NCI-H345 (cell line): ENCODE measurements around the gene CAPG.
"Not testable (repeated sequence)": the region's sequence is repeated elsewhere in the genome, so short reads cannot be mapped to it uniquely, and the experiment has no call there.

Source experiments
- DNase-seq: peaks from one replicate; lab custom pipeline; 2025; lab: John Stamatoyannopoulos, UW

Gene CAPG

DNA sequence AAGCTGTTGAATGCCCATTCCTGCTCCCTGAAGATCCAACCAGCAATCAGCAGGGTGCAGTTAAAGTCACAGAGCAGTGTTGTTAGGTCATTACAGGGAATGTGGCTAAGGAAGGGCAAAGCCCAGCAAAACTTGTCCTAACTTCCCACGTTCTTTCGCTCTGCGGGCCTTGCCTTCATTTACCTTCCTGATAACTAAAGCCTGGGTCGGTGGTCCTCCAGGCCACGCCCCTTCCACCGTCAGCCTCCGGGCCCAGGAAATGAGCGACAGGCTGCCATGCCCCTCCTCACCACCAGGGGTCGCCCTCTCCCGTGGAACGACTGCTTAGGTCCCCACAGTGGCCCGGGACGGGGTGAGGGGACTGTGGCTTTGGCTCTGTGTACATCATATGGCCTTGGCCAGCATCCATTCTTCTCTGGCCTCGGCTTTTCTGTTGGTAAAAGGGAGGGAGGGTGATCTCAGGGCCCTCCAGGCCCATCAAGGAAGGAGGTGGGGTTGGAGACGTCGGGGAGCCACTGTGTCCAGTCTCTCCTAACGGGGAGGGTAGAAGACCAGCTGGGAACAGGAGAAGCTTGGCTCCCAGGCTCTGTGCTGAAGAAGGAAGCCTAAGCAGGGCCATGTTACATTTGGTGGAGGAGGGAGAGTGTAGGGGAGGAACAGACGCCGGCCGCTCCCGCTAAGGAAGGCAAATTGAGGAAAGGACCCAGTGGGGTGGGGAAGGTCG lies 10.5 kb upstream of the CAPG start:
- peak; percentile 78 for DNase-seq

DNA sequence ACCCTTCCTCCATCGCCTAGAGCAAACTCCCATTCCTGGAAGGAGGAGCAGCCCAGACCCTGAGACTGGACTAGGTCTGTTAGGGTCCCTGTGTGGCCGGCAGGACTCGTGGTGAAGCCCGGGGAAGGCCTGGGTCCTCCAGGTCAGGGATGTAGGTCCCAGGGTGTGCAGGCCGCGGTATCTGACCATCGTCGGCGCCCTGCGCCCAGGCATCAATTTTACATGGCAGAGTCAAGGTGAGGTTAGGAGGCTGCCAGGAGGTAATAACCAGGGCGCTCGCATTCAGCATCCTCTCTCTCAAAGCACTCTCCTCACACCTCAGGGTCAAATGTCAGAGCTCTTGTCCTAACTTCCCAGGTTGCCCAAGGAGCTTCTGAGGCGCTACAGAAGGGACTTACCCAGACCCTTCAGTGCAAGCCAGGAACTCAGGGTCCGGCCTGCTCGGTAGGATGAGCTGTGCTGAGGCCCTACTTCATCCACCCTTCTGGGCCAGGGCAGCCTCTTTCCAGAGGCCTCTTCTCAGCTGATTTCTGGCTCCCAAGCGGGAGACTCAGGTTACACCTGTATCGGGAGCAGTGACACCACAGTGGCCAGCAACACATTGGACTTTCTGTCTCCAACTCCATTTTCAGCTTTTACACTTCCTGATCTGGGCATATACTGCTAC lies 9.0 kb upstream of the CAPG start:
- DNase-seq = no peak

DNA sequence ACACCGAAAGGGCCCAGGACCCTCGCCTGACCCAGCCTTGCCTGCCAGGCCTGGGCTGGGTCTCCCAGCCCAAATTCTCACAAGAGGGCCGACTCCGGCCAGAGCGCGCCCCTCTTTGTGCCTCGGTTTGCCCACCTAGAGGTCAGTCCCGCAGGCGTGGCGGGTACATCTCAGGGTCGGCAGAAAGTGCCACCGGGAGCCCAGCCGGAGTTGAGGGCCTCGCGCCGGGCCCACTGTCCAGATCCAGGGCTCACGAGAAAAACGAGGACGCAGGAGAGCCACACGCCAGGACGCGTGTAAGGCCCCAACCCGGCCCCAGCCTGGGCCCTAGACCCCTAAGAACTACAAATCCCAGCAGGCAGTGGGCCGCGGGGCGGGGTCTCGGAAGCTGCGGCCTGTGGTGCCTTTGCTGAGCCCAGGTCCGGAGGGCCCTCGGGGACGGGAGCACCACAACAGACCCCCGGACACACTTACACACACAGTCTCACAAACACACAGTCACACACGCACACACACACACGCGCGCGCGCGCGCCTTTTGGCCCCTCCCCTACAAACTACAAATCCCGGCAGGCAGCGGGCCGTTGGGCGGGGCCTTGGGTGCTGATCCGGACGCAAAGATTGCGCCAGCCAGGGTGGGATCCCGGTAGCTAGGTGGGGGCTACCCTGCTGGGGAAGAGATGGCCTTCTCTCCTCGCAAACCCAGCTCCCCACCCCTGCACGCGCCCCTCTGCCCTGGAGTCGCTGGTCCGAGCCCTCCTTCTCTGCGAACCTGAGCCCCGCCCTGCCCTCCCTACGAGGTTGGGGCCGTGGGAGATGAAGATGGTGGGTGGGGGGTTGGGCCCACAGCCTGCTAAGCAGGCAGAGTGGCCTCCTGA lies 8.2 kb upstream of the CAPG start, which contains the start of gene SH2D6:
TSS of gene SH2D6 (plus strand) at position 583 of the 877 bp plus-strand sequence. CDS start 10,752 bp downstream, outside the sequence.
- DNase-seq = peak; percentile 86

DNA sequence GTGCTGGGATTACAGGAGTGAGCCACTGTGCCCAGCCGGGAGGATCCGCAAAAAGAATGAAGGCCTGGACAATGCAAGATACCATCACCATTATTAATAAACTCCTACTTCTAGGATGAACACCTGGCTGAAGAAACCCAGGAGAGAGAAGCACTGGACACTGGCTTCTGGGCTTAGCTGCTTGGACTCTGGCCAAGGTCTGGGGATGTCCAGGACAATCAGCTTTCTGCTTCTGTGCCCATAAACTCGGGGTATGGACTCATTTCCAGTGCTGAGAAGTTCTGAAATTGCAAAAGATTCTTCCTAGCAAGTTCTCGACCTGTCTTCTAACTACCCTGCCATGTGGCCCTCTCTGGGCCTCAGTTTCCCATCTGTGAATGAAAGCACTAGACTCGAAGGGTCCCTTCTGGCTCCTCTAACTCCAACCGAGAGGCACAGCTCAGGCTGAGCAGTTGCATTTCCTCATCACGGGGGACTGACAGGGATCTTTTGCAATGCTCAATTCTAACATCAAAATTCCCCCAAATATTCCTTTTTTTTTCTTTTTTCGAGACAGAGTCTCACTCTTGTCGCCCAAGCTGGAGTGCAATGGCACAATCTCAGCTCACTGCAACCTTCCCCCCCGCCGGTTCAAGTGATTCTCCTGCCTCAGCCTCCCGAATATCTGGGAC lies 5.9 kb upstream of the CAPG start:
- DNase-seq = no peak

DNA sequence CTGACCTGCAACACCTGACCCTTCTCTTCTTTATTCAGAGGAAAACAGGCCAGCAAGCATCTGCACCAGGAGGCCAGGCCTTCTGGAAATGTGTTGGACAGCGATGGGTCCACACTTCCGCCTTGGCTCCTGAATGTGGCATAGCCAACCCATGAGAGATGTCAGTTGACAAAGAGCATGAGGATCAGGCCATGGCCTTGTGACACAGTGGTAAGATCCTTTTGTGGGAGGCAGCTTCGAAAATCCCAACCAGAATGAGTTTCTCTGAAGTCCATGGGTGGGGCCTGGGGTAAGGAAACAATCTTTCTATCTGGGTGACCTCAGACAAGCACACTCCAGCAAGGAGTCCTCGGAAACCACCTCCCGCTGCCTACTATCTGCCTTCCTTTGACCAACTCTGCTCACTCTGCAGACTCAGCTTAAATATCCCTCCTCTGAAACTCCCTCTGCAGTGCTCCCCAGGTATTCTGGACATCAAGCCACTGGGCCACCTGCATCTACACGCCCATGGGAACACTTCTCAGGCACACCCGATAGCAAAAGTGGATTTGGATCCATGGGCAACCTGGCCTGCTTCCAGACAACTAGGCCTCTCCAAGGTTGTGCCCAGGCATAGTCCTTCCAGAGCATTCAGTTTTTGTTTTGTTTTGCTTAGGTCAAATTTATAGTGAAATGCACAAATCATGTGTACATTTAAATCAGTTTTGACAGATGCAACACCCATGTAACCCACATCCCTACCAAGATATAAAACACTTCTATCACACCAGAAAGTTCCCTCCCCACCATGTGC lies 4.8 kb upstream of the CAPG start:
- no peak for DNase-seq

DNA sequence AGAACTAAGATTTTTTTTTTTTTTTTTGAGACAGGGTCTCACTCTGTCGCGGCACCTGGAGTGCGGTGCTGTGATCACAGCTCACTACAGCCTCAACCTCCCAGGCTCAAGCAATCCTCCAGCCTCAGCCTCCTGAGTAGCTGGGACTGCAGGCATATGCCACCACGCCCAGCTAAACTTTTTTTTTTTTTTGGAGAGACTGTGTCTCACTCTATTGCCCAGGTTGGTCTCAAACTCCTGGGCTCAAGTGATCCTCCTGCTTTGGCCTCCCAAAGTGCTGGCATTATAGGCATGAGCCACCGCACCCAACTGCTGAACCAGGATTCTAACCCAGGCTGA lies 4.2 kb upstream of the CAPG start:
- not testable (repeated sequence) for DNase-seq

DNA sequence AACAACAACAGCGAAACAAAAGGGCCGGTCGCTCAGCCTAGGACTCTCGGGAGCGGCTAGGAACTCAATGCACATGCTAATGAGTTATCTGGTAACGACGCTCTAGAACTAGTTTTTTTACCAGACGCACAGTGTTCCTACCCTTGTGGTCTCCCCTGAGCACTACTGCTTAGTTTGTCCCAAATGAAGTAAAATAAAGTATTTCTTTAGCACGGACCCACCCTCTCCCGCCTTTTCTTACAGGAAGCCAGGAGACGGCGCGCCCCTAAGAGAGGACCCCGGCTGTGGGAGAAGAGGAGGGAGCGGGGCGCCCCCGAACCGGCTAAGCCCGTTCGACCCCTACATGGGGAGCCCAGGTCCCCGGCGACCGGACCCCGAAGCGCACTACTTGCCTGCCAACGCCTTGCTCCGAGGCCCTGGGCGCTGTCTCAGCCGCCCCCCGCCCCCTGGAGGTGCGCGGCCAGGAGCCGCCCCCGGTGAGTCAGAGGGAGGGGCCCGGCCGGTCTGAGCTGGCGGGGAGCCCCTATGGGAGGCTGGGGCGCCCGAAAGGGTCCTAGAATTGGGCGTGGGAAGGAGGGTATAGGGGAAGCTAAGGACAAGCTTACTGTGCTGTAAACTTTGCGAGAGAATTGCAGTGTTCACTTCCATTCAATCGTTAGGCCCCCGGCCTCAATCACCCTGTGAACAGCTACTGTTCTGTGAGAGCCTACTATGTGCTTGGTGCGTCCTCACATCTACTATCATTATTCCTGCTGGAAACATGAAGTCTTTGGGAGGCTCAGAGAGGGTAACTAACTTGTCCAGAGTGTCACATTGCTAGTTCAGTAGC lies 3.6 kb upstream of the CAPG start:
- no peak for DNase-seq

DNA sequence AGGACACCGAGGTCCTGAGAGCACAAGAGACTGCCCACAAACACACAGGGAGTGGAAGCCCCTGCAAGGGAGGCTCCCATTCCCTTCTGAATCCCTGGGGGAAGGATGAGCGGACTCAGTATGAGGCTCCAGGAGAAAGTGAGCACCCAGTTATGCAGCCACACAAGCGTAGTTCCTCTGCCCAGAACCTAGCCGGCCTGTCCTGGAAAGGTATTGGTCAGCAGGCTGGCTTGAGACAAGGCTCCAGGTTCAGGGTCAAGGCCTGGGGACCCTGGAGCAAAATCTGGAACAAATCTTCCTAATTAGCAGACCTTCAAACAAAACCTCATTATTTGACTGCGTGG lies 1.2 kb upstream of the CAPG start:
- DNase-seq = no peak

DNA sequence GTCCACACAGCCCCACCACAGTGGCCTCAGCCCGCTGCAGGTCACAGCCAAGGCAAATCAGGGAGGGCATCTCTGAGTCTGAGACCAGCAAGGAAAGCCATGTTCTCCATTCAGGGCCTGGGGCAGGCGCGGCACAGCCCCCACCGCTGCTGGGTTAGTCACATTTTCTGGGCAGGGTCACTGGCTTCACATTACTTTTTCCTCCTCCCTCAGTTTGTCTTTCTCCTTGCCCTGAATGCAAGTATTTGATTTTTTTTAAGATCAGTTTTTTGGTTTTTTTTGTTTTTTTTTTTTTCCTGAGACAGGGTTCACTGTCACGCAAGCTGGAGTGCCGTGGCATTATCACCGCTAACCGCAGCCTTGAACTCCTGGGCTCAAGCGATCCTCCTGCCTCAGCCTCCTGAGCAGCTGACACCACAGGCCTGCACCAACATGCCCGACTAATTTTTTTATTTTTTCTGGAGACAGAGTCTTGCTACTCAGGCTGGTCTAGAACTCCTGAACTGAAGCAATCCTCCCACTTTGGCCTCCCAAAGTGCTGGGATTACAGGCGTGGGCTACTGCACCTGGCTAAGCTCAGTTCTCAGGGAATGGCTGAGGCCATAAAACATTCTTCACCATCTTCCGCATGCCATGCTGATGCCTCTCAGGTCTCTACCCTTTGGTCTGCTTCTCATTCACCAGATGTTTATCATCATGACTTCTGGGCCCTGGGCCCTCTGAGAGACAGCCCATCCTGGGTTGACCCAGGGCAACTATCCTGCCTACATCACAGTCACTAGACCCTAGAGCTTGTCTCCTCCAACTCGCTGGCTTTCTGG lies 628 bp upstream of the CAPG start:
- DNase-seq = no peak

DNA sequence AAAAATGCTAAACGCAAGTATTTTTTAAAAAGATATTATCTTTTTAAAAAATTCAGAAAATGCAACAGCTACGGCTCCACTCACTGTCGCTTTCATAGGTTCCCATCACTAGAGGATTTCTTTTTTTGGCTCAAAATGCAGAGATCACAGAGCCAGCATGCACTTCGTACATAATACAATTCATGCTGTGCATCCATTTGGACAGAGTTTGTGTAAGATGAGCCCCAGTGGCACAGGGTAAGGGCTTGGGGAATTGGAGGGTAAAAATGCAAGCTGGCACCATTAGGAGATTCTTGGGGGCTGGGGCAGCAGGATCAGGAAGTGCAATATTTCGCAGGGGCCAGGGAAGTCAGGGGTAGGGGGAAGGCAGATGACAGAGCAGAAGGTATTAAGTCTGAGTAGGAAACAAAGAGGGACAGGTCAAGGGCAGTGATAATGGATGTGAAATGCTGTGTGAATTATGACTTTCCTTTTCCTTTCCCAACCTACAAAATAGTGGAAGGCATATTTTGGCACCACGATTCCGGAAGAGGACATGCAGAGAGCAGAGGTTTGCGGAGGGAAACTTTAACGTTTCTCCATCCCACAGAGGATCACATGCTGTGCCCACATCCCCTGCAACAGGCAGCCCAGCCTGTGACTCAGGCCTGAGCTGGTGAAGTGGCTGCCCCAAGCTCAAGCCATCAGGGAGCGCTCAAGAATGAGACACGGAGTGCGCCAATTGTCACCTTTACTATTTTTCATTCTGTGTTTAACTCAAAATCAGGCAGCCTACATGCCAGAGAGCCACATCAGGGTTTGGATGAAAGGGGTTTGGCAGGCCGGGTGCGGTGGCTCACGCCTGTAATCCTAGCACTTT lies 4.7 kb downstream of the CAPG start:
- DNase-seq = no peak

DNA sequence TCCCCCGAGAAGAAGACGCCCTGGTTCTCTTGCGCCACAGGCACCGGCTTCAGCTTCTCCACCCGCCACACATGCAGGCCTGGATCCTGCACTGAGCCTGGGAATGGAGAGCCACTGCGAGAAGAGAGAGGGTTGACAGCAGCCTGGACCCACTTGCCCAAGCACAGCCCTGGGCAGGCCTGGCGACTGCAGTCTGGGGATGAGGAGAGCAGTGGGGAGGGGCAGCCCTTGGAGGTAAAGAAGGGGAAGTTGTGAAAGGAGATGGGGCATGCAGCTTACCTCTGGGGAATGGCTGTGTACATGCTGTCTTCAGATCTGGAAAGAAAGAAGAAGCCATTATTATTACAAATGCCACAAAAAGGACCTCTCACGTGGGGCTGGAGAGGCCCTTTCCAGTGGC lies 8.3 kb downstream of the CAPG start:
- DNase-seq = no peak

DNA sequence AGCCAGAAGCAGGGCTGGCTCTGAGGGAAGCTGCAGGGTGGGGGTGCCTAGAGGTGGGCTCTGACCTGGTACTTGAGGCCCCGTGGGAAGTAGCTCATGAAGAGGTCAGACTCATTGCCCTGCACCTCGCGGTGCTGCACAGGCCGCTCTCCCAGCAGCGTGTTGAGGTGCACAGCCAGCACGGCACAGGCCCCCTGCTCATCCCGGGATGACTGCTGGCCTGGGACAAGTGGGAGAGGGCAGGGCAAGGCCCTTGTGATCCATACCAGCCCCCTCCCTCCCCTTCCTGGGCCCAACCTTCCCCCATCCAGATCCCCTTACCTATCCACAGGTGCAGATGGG lies 8.7 kb downstream of the CAPG start:
- no peak for DNase-seq

DNA sequence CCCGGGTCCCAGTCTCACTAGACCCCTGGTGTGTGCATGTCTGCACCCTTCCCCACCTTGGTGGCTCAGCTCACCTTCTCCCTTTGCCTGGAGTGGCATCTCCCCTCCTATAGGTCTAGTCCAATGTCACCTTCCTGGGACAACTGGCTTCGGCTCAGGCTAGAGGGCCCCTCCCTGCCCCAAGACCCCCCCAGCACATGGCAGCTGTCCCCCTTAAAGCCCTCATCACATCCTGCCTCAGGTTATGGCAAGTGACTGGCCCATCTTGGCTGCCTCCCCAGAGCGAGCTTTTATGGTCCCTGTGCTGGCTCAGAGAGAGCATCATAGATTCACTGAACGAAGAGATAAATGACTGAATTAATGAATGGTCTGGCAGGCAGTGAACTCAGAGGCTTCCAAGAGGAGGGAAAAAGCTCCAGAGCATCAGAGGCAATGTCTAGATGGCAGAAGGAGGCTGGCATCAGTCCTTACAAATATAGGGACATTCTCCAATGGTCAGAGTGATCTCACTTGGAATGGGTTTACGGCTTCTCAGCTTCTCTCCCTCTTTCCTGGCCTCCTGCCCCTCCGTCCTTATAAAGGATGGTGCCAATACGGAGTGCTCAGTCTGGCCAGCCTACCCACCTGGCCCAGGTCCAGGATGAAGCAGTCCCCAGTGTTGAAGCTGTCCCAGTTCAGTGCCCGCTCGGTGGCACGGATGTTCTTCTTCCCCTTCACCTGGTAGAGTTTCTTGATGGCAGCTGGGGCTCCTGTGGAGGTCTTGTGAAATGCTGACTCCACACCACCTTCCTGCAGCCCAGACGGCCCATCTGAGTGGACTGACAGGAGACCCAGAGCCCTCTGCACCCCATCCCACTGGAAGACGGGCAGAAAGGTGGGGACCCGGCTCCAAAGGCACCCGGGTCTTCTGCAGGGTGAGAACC lies 9.4 kb downstream of the CAPG start:
- no peak for DNase-seq

DNA sequence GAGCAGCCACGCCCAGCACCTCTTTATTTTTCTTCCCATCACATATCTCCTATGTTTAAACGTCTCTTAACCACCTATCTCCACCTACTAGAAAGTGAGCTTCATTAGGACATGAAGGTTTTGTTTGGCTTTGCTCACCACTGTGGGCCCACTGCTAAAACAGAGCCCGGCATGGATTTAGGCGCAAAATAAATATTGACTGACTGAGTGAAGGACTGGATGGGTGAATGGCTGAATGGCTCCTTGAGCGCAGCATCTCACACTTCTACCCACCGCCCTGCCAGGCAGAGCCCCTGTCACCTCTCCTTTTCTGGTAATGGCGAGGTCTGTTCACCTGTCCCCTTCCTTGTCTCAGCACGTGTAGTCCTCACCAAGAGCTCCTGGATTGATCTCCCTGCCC lies 10.1 kb downstream of the CAPG start:
- DNase-seq = no peak

DNA sequence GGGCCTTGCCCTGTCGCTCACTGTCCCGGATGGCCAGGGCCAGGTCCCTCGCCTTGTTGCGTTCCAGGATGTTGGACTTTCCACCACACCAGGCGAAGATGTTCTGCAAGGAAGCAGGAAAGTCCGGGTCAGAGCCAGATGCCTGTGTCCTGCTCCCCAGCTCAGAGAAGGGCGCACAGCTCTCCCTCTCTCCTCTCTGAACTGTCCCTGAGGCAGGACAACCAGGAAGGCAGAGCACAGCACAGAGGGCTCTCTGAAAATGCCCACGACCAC lies 11.0 kb downstream of the CAPG start:
- DNase-seq = no peak

DNA sequence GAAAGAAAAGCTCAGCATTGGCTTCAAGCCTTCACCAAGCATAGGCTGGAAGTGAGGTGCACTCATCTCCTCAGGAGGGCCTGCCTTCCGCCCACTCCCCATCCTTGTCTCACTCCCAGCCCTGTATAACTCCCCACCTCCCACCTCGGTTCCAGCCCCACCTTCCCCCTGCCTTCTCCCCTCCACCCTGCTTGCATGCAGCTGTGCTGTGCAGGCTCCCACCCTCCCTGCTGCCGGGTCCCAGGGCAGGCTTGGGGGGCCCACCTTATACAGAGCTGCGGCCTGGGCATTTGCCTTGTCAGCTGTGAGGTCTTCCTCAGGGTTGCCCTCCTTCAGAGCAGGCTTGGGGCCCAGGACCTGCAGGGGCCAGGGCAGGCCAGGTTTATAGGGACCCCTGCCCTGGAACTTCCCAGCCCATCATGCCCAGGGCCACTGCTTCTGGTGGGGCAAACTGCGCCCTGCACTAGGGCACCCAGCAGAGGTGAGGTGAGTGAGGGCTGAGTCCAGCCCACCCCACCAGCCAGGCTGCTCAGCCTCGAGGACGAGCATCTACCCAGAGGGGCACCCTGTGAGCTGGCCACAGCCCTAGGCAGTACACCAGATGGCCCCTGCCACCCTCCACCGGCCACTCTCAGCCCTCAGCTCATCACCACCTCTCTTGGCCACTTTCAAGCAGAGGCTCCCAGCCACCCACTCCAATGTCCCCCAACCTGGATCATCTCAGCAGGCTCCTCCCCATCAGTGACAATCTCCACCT lies 11.6 kb downstream of the CAPG start:
- DNase-seq = no peak

DNA sequence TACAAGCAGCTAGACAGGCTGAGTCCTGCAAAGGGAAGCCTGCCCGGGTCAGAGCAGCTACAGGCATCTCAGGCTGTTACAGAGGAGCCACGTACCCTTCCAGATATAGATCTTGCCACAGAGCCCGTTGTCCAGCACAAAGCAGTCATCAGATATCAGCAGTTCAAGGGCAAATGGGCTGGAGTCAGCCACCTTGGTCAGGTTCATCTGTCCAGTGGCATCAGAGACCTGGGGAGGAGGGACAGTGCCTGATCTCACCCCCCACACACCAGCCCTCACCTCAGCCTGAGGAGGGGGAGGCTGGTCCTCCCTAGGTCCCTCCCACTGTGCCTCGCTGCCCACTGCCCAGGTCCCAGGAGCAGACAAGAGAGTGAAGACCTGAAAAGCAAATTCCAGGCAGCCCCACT lies 12.2 kb downstream of the CAPG start:
- no peak for DNase-seq
